Measurements from ENCODE around the gene VWA7.

VWA7 gene

GRCh38 chr6:31776989-31777666 lies at the start of gene VWA7 (continued):
- no peak for TF ChIP-seq ZNF26 (tag by site-specific recombination; IDR thresholded peaks at IDR 0.05)
- peak; percentile 78 for TF ChIP-seq ZNF10 (tag by site-specific recombination; IDR thresholded peaks at IDR 0.05)
- TF ChIP-seq ZFP69B (tag by site-specific recombination; IDR thresholded peaks at IDR 0.05), result peak; percentile 82; the same call in 1 of the 2 replicates
- no peak for TF ChIP-seq ZNF138 (tag by site-specific recombination; IDR thresholded peaks at IDR 0.05; ENCODE audit: borderline replicate concordance)
- TF ChIP-seq KLF17 (tag by site-specific recombination; IDR thresholded peaks at IDR 0.05), result peak; percentile 99
- no peak for TF ChIP-seq ZNF560 (tag by site-specific recombination; IDR thresholded peaks at IDR 0.05; ENCODE audit: borderline replicate concordance)
- no peak for TF ChIP-seq ZNF791 (tag by site-specific recombination; IDR thresholded peaks at IDR 0.05)
- peak; percentile 90 for TF ChIP-seq ZNF311 (tag by site-specific recombination; IDR thresholded peaks at IDR 0.05; ENCODE audit: borderline replicate concordance)
- no peak for TF ChIP-seq ZNF292 (tag by site-specific recombination; IDR thresholded peaks at IDR 0.05; ENCODE audit: borderline replicate concordance, low read depth)
- no peak for TF ChIP-seq YY2 (tag by site-specific recombination; IDR thresholded peaks at IDR 0.05)
- peak; percentile 26; the same call in 1 of the 2 replicates for TF ChIP-seq ZNF146 (tag by site-specific recombination; IDR thresholded peaks at IDR 0.05)
- peak; percentile 96 for TF ChIP-seq ZNF366 (tag by site-specific recombination; conservative IDR thresholded peaks at IDR 0.05)
- peak; percentile 81 for TF ChIP-seq SP2 (tag by site-specific recombination; IDR thresholded peaks at IDR 0.05)
- 0 out of 2 replicates have a peak, but pooled peaks have one; percentile 20 for TF ChIP-seq ZNF391 (tag by site-specific recombination; IDR thresholded peaks at IDR 0.05; ENCODE audit: borderline replicate concordance, low read depth)
- peak; percentile 91 for TF ChIP-seq ZNF624 (tag by site-specific recombination; IDR thresholded peaks at IDR 0.05)
- peak; percentile 92; the same call in 1 of the 2 replicates for TF ChIP-seq ZNF561 (tag by site-specific recombination; IDR thresholded peaks at IDR 0.05; ENCODE audit: borderline replicate concordance)
- peak; percentile 88; the same call in 1 of the 2 replicates for TF ChIP-seq ZNF148 (tag by site-specific recombination; IDR thresholded peaks at IDR 0.05; ENCODE audit: borderline replicate concordance)
- TF ChIP-seq ZFHX2 (tag by site-specific recombination; conservative IDR thresholded peaks at IDR 0.05), result peak; percentile 99
- no peak for TF ChIP-seq SETDB1 (IDR thresholded peaks at IDR 0.05; ENCODE audit: insufficient read length, low read length)
- TF ChIP-seq ZNF221 (tag by site-specific recombination; IDR thresholded peaks at IDR 0.05; ENCODE audit: borderline replicate concordance), result peak; percentile 82; the same call in 1 of the 2 replicates
- peak; percentile 82; the same call in 1 of the 2 replicates for TF ChIP-seq TSHZ1 (tag by site-specific recombination; IDR thresholded peaks at IDR 0.05; ENCODE audit: borderline replicate concordance)
- TF ChIP-seq ZNF266 (tag by site-specific recombination; IDR thresholded peaks at IDR 0.05; ENCODE audit: low read depth), result no peak
- TF ChIP-seq ZNF660 (tag by site-specific recombination; IDR thresholded peaks at IDR 0.05), result peak; percentile 100
- TF ChIP-seq OSR2 (tag by site-specific recombination; IDR thresholded peaks at IDR 0.05), result peak; percentile 29; the same call in 1 of the 2 replicates
- 0 out of 2 replicates have a peak, but pooled peaks have one; percentile 49 for TF ChIP-seq ZNF792 (tag by site-specific recombination; IDR thresholded peaks at IDR 0.05)
- TF ChIP-seq EGR2 (tag by site-specific recombination; IDR thresholded peaks at IDR 0.05; ENCODE audit: low read depth), result peak; percentile 98
- TF ChIP-seq HIC1 (tag by site-specific recombination; IDR thresholded peaks at IDR 0.05), result peak; percentile 92
- peak; percentile 89 for TF ChIP-seq ZBTB48 (tag by site-specific recombination; IDR thresholded peaks at IDR 0.05)
- TF ChIP-seq ZNF571 (tag by site-specific recombination; IDR thresholded peaks at IDR 0.05), result peak; percentile 92; the same call in 1 of the 2 replicates
